Stimulated activated memory B cell treated with anti-CD40 and anti-IgM and Interleukin-4, amounts not matched to agents 10 μg/mL and 1 μg/mL and 100 μg/mL, for 72 hours (primary cell): ENCODE data around the gene CFAP46.

Source experiments
- ATAC-seq: fragments of 150-1000 bp; cut with Tn5 transposase; 2 replicates; pipeline ENCODE4 v1.10.0; 2021
- H3K27ac Mint-ChIP-seq: one replicate; pipeline ENCODE4 v1.8.0; 2022; ENCODE audit warnings: mild to moderate bottlenecking, mixed read lengths
- H3K27me3 Mint-ChIP-seq: one replicate; pipeline ENCODE4 v1.8.0; 2022; ENCODE audit warnings: mixed read lengths
- H3K36me3 Mint-ChIP-seq: one replicate; pipeline ENCODE4 v1.8.0; 2022; ENCODE audit warnings: mixed read lengths
- H3K4me1 Mint-ChIP-seq: one replicate; pipeline ENCODE4 v1.8.0; 2022; ENCODE audit warnings: mixed read lengths
- H3K4me3 Mint-ChIP-seq: one replicate; pipeline ENCODE4 v1.8.0; 2022; ENCODE audit warnings: mild to moderate bottlenecking, moderate library complexity, mixed read lengths
- H3K9me3 Mint-ChIP-seq: one replicate; pipeline ENCODE4 v1.8.0; 2022; ENCODE audit warnings: mixed read lengths

The CFAP46 gene

GRCh38 chr10:132816718-132817117 lies 125.7 kb downstream of the CFAP46 start:
- Mint-ChIP-seq H3K27ac (no peak overlapping the region), H3K4me1 (no peaks in the 10 kb centered on the region), H3K27me3 (peaks cover 37% of the 10 kb centered on the region), H3K36me3 (no peaks in the 10 kb centered on the region), H3K9me3 (peaks cover 5% of the 10 kb centered on the region), H3K4me3 (no peak overlapping the region)
- no peak for ATAC-seq

- Mint-ChIP-seq H3K27me3 (peaks cover 45% of the 10 kb centered on the region), H3K9me3 (peaks cover 5% of the 10 kb centered on the region), H3K27ac (no peak overlapping the region), H3K4me1 (no peaks in the 10 kb centered on the region), H3K4me3 (no peak overlapping the region), H3K36me3 (no peaks in the 10 kb centered on the region)
- no peak for ATAC-seq
These were observed 127.1 kb downstream of the CFAP46 start for GRCh38 chr10:132815168-132815857.

GRCh38 chr10:132814469-132814856 lies 127.9 kb downstream of the CFAP46 start:
- H3K27me3 Mint-ChIP-seq, result peaks cover 54% of the 10 kb centered on the region
- H3K9me3 Mint-ChIP-seq, result no peaks in the 10 kb centered on the region

GRCh38 chr10:132813560-132814468 lies 128.6 kb downstream of the CFAP46 start:
- no peaks in the 10 kb centered on the region for H3K36me3 Mint-ChIP-seq
- no peak for ATAC-seq
- H3K27ac Mint-ChIP-seq, result no peak overlapping the region
- H3K9me3 Mint-ChIP-seq, result no peaks in the 10 kb centered on the region
- no peak overlapping the region for H3K4me3 Mint-ChIP-seq
- H3K4me1 Mint-ChIP-seq, result no peaks in the 10 kb centered on the region
- peaks cover 56% of the 10 kb centered on the region for H3K27me3 Mint-ChIP-seq

More at GRCh38 chr10:132814469-132814856, 127.9 kb downstream of the CFAP46 start:
- Mint-ChIP-seq H3K4me1 (no peaks in the 10 kb centered on the region), H3K4me3 (no peak overlapping the region), H3K36me3 (no peaks in the 10 kb centered on the region), H3K27ac (no peak overlapping the region)
- ATAC-seq, result no peak

- Mint-ChIP-seq H3K4me1 (no peaks in the 10 kb centered on the region), H3K9me3 (no peaks in the 10 kb centered on the region), H3K27ac (no peak overlapping the region), H3K27me3 (peaks cover 56% of the 10 kb centered on the region), H3K36me3 (no peaks in the 10 kb centered on the region), H3K4me3 (no peak overlapping the region)
- no peak for ATAC-seq
These were observed 129.4 kb downstream of the CFAP46 start for GRCh38 chr10:132813001-132813401.

- no peaks in the 10 kb centered on the region for H3K36me3 Mint-ChIP-seq
- H3K4me3 Mint-ChIP-seq, result no peak overlapping the region
- no peaks in the 10 kb centered on the region for H3K4me1 Mint-ChIP-seq
- peaks cover 53% of the 10 kb centered on the region for H3K27me3 Mint-ChIP-seq
- no peak for ATAC-seq
- H3K9me3 Mint-ChIP-seq, result no peaks in the 10 kb centered on the region
- H3K27ac Mint-ChIP-seq, result no peak overlapping the region
These were observed 129.8 kb downstream of the CFAP46 start for GRCh38 chr10:132812520-132812919.

- no peaks in the 10 kb centered on the region for H3K9me3 Mint-ChIP-seq
These were observed 130.4 kb downstream of the CFAP46 start for GRCh38 chr10:132811891-132812481.

GRCh38 chr10:132810807-132811700 lies 131.3 kb downstream of the CFAP46 start:
- Mint-ChIP-seq H3K27me3 (peaks cover 38% of the 10 kb centered on the region), H3K9me3 (no peaks in the 10 kb centered on the region), H3K4me1 (no peaks in the 10 kb centered on the region), H3K36me3 (no peaks in the 10 kb centered on the region), H3K27ac (no peak overlapping the region), H3K4me3 (no peak overlapping the region)
- ATAC-seq, result no peak

More at GRCh38 chr10:132811891-132812481, 130.4 kb downstream of the CFAP46 start:
- no peaks in the 10 kb centered on the region for H3K4me1 Mint-ChIP-seq
- H3K4me3 Mint-ChIP-seq, result no peak overlapping the region
- no peaks in the 10 kb centered on the region for H3K36me3 Mint-ChIP-seq
- H3K27me3 Mint-ChIP-seq, result peaks cover 47% of the 10 kb centered on the region
- no peak overlapping the region for H3K27ac Mint-ChIP-seq
- ATAC-seq, result no peak

- no peaks in the 10 kb centered on the region for H3K36me3 Mint-ChIP-seq
- H3K27me3 Mint-ChIP-seq, result peaks cover 30% of the 10 kb centered on the region
- ATAC-seq, result no peak
- no peak overlapping the region for H3K27ac Mint-ChIP-seq
- H3K9me3 Mint-ChIP-seq, result no peaks in the 10 kb centered on the region
- no peak overlapping the region for H3K4me3 Mint-ChIP-seq
- H3K4me1 Mint-ChIP-seq, result no peaks in the 10 kb centered on the region
These were observed 132.1 kb downstream of the CFAP46 start for GRCh38 chr10:132810141-132810806.

GRCh38 chr10:132809232-132810140 lies 132.9 kb downstream of the CFAP46 start:
- Mint-ChIP-seq H3K27me3 (peaks cover 30% of the 10 kb centered on the region), H3K4me3 (no peak overlapping the region), H3K27ac (no peak overlapping the region), H3K36me3 (no peaks in the 10 kb centered on the region), H3K4me1 (no peaks in the 10 kb centered on the region), H3K9me3 (no peaks in the 10 kb centered on the region)
- ATAC-seq, result no peak

GRCh38 chr10:132808383-132809231 lies 133.8 kb downstream of the CFAP46 start:
- Mint-ChIP-seq H3K9me3 (no peaks in the 10 kb centered on the region), H3K27me3 (peaks cover 31% of the 10 kb centered on the region), H3K36me3 (no peaks in the 10 kb centered on the region), H3K4me3 (no peak overlapping the region), H3K27ac (no peak overlapping the region), H3K4me1 (no peaks in the 10 kb centered on the region)
- ATAC-seq, result no peak

- no peak overlapping the region for H3K27ac Mint-ChIP-seq
- no peaks in the 10 kb centered on the region for H3K36me3 Mint-ChIP-seq
- peaks cover 35% of the 10 kb centered on the region for H3K27me3 Mint-ChIP-seq
- H3K4me1 Mint-ChIP-seq, result no peaks in the 10 kb centered on the region
- no peak overlapping the region for H3K4me3 Mint-ChIP-seq
- no peaks in the 10 kb centered on the region for H3K9me3 Mint-ChIP-seq
- no peak for ATAC-seq
These were observed 134.7 kb downstream of the CFAP46 start for GRCh38 chr10:132807621-132808049.

- peaks cover 35% of the 10 kb centered on the region for H3K27me3 Mint-ChIP-seq
- H3K27ac Mint-ChIP-seq, result no peak overlapping the region
- no peak overlapping the region for H3K4me3 Mint-ChIP-seq
- no peaks in the 10 kb centered on the region for H3K36me3 Mint-ChIP-seq
- ATAC-seq, result no peak
- H3K9me3 Mint-ChIP-seq, result no peaks in the 10 kb centered on the region
- H3K4me1 Mint-ChIP-seq, result no peaks in the 10 kb centered on the region
These were observed 135.8 kb downstream of the CFAP46 start for GRCh38 chr10:132806561-132807003.
